GM19043 (cell line): ENCODE results near the gene RFT1.

Source experiments
- ATAC-seq: cut with Tn5 transposase; IDR thresholded peaks from one replicate; pipeline ENCODE4 v1.9.1; 2021; ENCODE audit warnings: low read depth; ENCODE audit not compliant: unreplicated experiment

RFT1 gene

GRCh38 chr3:53097887-53098286, 32.3 kb downstream of the RFT1 start:
- no peak for ATAC-seq

- no peak for ATAC-seq
Observed at GRCh38 chr3:53092942-53093341, 37.3 kb downstream of the RFT1 start.

DNA sequence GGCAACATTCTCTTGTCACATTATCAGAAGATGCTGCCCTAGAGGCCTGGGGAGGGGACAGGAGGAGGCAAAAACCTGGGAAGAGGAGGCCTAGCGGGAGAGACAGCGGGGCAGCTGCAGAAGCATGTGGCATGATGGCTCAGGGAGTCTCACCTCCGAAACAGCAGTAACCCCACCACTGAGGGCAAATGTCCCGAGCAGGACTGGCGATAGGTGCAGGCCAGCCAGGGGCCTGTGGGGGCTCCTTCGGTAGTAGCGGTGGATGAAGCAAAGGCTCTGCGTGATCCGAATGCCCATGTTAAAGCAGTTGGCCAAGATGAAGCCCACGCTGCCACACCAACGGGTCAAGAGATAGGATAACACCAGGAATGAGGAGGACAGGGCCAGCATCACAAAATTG, 38.0 kb downstream of the RFT1 start:
- ATAC-seq, result no peak

- no peak for ATAC-seq
Observed at GRCh38 chr3:53091011-53091410, 39.2 kb downstream of the RFT1 start.

- no peak for ATAC-seq
Observed at GRCh38 chr3:53089511-53089910, 40.7 kb downstream of the RFT1 start.

- ATAC-seq, result no peak
Observed at GRCh38 chr3:53085476-53085875, 44.8 kb downstream of the RFT1 start.

GRCh38 chr3:53084310-53085001, 45.8 kb downstream of the RFT1 start:
- ATAC-seq, result no peak

- no peak for ATAC-seq
Observed at GRCh38 chr3:53083949-53084309, 46.3 kb downstream of the RFT1 start.

DNA sequence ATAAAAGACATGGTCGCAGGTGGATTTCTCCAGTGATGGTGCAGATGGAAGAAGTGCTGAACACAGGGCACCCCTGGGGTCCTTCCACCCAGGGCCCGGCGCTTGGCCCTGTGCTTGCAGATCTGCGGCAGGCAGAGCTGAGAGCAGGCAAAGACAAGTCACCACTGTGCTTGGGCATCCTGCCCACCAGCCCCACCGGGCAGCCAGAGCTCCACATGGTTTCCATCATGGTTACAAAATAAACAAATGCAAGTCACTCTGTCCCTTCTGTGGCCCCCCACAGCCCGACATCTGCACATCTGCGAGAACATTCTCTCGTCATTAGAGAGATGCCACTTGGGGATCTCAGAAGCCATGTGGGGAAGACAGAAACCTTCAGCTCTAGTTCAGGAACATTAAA, 46.7 kb downstream of the RFT1 start:
- no peak for ATAC-seq

- ATAC-seq, result no peak
Observed at GRCh38 chr3:53082736-53083135, 47.5 kb downstream of the RFT1 start.

GRCh38 chr3:53081318-53081717, 48.9 kb downstream of the RFT1 start:
- ATAC-seq, result no peak

- no peak for ATAC-seq
Observed at GRCh38 chr3:53080612-53081205, 49.5 kb downstream of the RFT1 start.

GRCh38 chr3:53079791-53080555, 50.3 kb downstream of the RFT1 start:
- ATAC-seq, result no peak

DNA sequence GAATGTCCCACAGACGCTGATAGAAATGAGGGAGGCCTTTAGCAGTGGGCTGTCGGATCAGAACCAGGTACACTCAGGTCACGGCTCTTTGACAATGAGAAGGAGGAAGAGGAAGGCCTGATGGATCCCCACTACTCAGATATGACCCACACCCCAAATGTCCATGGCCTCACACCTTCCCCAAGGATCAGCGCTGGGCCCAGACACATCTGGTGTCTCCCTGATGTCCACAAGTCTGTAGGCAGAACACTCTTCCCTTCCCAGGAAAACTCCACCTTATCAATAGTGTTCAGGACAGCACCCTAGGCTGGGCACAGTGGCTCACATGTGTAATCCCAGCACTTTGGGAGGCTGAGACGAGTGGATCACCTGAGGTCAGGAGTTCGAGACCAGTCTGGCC, 51.1 kb downstream of the RFT1 start:
- no peak for ATAC-seq

DNA sequence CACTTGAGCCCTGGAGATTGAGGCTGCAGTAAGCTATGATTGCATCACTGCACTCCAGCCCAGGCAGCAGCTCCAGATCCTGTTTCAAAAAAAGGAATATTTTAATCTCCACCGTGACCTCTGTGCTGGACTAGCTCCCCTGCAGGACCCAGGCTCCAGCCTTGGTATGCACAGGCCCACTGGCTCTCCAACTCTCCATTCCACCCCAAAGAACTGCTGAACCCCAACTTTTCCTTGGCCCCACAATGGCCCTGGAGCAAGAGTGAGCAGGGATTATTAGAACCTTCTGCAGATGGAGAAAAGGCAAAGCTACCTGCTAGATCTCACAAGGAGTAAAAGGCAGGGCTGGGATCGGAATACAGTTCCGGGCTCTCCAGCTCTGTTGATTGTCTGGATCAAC, 51.6 kb downstream of the RFT1 start:
- ATAC-seq, result no peak

GRCh38 chr3:53077476-53078220, 52.6 kb downstream of the RFT1 start:
- no peak for ATAC-seq

DNA sequence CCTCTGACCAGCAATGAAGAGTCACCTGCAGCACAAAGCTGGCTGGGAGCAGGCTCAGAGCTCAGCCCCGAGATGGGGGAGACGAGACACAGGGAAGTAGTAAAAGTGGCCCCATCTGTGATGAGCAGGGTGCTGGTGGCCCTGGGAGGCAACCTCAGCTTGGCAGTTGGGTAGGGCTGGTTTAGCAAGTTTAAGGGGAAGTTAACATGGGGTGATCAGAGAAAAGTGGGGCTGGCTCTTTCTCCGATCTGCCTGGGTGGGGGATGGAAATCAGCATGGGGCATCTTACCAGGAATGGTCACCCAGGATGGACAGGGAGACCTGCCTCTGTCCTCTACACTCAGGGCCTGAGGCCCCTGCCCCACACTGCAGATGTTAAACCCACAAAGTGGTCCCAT, 54.5 kb downstream of the RFT1 start:
- no peak for ATAC-seq

DNA sequence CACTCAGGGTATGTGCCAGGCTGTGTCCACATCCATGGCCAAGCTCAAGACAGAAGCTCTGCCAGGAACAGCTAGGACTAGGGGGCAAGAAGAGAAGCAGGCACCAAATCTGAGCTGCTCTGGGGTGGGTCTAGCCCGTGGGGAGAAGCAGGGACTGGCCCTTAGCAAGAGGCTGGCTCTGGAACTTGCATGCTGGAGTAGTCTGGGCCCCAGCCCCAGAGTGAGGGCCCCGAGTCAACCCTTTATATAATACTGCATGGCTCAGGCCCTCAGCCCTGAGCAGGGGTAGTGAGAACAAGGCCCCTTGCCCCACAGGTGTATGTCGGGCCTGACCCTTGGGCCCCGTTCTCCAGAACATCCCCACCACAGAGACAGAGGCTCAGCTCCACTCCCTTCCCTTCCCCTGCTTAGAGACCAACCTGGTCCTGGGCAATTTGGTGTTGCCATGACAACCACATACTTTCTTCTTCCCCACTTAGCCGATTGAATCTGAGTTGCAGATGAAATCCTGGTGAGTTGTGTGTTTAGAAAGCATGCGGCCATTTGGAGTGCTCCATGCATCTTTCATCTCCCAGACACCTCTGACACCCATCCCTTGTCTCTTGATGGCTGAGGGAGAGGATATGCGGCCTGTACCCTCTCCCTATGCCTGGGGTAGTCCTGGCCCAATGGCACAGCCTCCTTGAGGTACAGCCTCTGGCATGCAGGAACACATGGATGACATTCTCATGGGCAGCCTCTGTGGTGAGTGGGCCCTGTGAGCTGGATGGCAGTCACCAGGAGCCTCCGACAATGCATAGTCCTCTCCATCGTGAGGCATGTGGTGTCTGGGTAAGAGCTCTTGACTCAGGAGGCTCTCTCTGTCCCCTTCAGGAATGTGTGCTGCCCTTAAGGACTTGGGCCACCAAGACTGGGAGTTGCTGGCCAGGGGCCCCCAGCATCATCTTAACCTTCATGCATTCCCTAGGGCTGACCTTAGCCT, 55.2 kb downstream of the RFT1 start:
- no peak for ATAC-seq

DNA sequence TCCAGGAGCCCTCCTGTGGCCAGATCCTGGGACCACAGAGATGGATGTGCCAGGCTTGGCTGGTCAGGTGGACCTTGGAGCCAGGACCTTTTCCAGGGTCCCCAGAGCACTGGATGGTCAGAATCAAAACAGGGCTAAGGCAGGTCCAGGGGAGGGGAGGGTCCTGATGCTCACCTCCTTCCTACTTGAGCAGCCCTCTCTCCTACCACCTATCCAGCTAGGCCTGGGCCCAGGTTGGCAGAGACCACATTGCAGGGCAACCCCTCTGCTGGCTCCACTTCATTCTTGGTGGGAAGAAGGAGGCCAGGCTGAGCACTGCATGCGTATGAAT, 55.9 kb downstream of the RFT1 start:
- ATAC-seq, result no peak
